Endothelial cell (in vitro differentiated cells): ENCODE measurements around the gene HDGFL2. TPM values are rescaled to one million over a fixed set of nuclear protein-coding genes. Genes with fewer than 3 reads are reported as not detected.
A peak's percentile ranks its signal among the peaks of the same experiment; 100 is the strongest.

Experiments
- DNase-seq: peaks from one replicate; pipeline ENCODE4 v3.0.0; 2021; ENCODE audit warnings: low spot score
- H3K27ac Mint-ChIP-seq: one replicate; pipeline ENCODE4 v1.8.0; 2021; ENCODE audit warnings: mixed read lengths, inconsistent platforms; ENCODE audit not compliant: unreplicated experiment
- H3K27me3 Mint-ChIP-seq: one replicate; pipeline ENCODE4 v1.8.0; 2021; ENCODE audit warnings: mild to moderate bottlenecking, moderate library complexity, mixed read lengths, inconsistent platforms; ENCODE audit not compliant: unreplicated experiment
- H3K36me3 Mint-ChIP-seq: one replicate; pipeline ENCODE4 v1.8.0; 2021; ENCODE audit warnings: mild to moderate bottlenecking, low read depth, mixed read lengths, inconsistent platforms; ENCODE audit not compliant: unreplicated experiment
- H3K4me1 Mint-ChIP-seq: one replicate; pipeline ENCODE4 v1.8.0; 2021; ENCODE audit warnings: mild to moderate bottlenecking, mixed read lengths, inconsistent platforms; ENCODE audit not compliant: unreplicated experiment
- H3K4me3 Mint-ChIP-seq: one replicate; pipeline ENCODE4 v1.8.0; 2021; ENCODE audit warnings: mild to moderate bottlenecking, mixed read lengths, inconsistent platforms; ENCODE audit not compliant: unreplicated experiment
- H3K9me3 Mint-ChIP-seq: one replicate; pipeline ENCODE4 v1.8.0; 2021; ENCODE audit warnings: mixed read lengths, inconsistent platforms; ENCODE audit not compliant: unreplicated experiment
- CTCF ChIP-seq: fragments of 200-600 bp; sonication (generic); IDR thresholded peaks from one replicate; pipeline ENCODE4 v1.5.0; 2021; ENCODE audit warnings: antibody characterized with exemption; ENCODE audit not compliant: unreplicated experiment
- total RNA-seq: library from RNA; stranded (reverse); fragmentation: NEBNext Ultra II Directional; extraction: Animal tissue kit (Norgen Biotek cat#: 25700); gene quantifications from one replicate; pipeline ENCODE4 v1.2.1, GENCODE V29; 2021; ENCODE audit not compliant: unreplicated experiment

The HDGFL2 gene
- total RNA-seq, 1 donor from 2014 or later, result 107 TPM

DNA sequence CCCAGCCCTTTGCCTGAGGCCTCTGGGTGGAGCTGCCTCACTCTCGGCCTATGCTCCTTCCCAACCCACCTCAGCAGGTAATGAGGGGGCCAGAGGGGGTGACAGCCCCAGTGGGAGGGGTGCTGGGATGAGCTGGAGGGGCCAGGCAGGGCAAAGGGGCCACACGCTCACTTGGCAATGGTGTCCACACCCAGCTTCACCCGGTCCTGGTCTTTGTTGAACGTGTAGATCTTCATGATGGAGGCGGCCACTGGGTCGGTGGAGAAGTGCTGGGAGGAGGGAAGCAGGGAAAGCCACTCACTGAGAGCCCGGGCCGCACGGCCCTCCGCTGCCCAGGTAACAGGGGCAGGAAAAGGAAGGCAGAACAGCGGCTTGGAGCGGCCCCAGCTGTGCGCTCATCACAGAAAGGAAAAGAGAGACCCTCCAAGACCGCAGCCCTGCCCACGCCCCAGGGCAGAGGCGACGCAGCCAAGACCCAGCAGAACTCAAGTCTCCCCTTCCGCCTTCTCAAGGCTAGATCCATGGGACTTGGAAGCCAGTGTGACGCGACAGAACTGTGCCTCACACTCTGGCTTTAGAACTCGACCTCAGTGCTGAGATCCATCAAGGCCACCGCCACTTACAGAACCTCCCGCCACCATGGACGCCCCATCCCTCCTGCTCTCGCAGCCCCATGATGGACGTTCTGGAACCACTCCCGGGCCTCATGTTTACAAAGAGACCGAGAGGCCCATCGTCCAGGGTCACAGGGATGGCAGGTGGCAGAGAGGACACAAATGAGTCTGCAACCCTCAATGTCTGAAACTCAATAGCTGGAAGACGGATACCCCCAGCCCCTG is 23.7 kb upstream of the HDGFL2 start:
- Mint-ChIP-seq H3K36me3 (peaks cover 7% of the 10 kb centered on the region), H3K9me3 (no peaks in the 10 kb centered on the region), H3K27ac (no peak overlapping the region), H3K4me3 (no peak overlapping the region), H3K27me3 (peaks cover 4% of the 10 kb centered on the region), H3K4me1 (no peaks in the 10 kb centered on the region)
- no peak for TF ChIP-seq CTCF
- no peak for DNase-seq

DNA sequence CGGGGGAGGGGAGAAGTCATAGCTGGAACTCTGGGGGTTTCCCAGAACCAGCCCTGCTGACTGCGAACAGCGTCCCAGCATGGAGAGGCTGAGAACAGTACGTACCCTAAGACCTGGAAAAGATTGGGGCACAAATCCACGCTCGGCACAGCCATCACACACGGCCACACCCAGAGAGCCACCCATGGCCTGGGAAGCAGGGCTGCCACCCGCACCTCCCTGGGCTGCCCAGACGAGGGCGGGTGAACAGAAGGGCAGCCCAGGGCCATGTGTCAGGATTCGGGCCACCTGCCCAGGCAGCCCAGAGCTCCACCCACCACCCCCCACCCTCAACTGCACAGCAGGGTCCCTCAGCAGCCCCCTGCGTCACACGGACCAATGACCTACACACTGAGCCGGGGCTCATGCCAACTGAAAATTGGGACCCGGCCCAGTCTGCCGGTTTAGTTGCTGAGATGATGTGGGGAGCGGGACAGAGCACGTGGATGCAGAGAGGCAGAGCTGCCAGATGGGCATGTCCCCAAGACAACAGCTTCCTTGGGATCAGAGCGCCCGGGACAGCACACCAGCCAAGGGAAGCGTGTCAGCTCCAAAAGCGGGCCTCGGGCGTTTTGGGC is 23.0 kb upstream of the HDGFL2 start:
- Mint-ChIP-seq H3K9me3 (no peaks in the 10 kb centered on the region), H3K27ac (no peak overlapping the region), H3K4me3 (peak overlapping the region; percentile 67), H3K36me3 (peaks cover 7% of the 10 kb centered on the region), H3K27me3 (peaks cover 4% of the 10 kb centered on the region), H3K4me1 (no peaks in the 10 kb centered on the region)
- TF ChIP-seq CTCF, result no peak
- no peak for DNase-seq

- no peak overlapping the region for H3K27ac Mint-ChIP-seq
- peaks cover 4% of the 10 kb centered on the region for H3K36me3 Mint-ChIP-seq
- no peak for TF ChIP-seq CTCF
- no peaks in the 10 kb centered on the region for H3K9me3 Mint-ChIP-seq
- peak overlapping the region; percentile 67 for H3K4me3 Mint-ChIP-seq
- DNase-seq, result no peak
- no peaks in the 10 kb centered on the region for H3K4me1 Mint-ChIP-seq
- H3K27me3 Mint-ChIP-seq, result peaks cover 4% of the 10 kb centered on the region
These were observed 22.5 kb upstream of the HDGFL2 start for GRCh38 chr19:4449639-4450028.

- DNase-seq, result no peak
These were observed 19.7 kb upstream of the HDGFL2 start for GRCh38 chr19:4452230-4452990.

More at GRCh38 chr19:4452230-4452990, 19.7 kb upstream of the HDGFL2 start:
- Mint-ChIP-seq H3K36me3 (peaks cover 4% of the 10 kb centered on the region), H3K27me3 (peaks cover 12% of the 10 kb centered on the region), H3K27ac (no peak overlapping the region), H3K9me3 (no peaks in the 10 kb centered on the region), H3K4me3 (no peak overlapping the region), H3K4me1 (peaks cover 12% of the 10 kb centered on the region)
- TF ChIP-seq CTCF, result no peak
